Body of pancreas (tissue), 4 donors: ENCODE results near the gene DAPK1.

Source experiments
- POLR2A ChIP-seq, 3 donors: fragments of 450-650 bp; IDR thresholded peaks; one replicate each; pipeline ENCODE4 v1.6.1; 2016; ENCODE audit warnings: antibody characterized with exemption in 3 of 3, mild to moderate bottlenecking in 2 of 3
- TF ChIP-seq, protein P1 (sequence below), 7 experiments: fragments of 450-650 bp in 4 of 7; fragments of 200-600 bp in 3 of 7; sonication (generic) in 3 of 7; IDR thresholded peaks; one replicate each; pipeline ENCODE4 v1.5.1; 2016 to 2019; ENCODE audit warnings: antibody characterized with exemption in 7 of 7

DNA sequence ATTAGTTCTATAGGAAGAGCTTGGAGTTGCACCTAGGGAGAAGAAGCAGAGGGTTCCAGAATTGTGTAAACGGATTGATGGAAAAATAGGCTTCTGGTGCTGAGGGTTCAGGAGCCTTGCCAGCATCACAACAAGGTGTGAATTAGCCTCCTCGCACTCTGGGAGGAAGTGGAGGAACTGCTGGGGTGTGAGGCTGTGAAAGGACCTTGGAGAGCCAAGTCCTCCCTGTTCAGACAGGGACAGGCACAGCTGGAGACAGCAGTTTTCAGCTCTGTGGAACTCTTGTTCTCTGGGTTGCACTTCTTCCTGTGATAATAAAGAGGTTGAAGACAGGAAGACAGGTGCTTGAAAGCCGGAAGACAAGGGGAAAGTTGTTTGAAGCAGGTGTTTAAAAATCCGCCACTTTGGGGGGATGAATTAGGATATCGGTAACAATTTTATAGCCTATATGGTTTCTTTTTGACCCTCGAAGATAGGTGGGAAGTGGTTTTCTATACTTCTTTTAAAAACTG is 22.6 kb downstream of the DAPK1 start:
- no peak for TF ChIP-seq POLR2A (IDR thresholded peaks at IDR 0.05)
- TF ChIP-seq, protein P1, sequence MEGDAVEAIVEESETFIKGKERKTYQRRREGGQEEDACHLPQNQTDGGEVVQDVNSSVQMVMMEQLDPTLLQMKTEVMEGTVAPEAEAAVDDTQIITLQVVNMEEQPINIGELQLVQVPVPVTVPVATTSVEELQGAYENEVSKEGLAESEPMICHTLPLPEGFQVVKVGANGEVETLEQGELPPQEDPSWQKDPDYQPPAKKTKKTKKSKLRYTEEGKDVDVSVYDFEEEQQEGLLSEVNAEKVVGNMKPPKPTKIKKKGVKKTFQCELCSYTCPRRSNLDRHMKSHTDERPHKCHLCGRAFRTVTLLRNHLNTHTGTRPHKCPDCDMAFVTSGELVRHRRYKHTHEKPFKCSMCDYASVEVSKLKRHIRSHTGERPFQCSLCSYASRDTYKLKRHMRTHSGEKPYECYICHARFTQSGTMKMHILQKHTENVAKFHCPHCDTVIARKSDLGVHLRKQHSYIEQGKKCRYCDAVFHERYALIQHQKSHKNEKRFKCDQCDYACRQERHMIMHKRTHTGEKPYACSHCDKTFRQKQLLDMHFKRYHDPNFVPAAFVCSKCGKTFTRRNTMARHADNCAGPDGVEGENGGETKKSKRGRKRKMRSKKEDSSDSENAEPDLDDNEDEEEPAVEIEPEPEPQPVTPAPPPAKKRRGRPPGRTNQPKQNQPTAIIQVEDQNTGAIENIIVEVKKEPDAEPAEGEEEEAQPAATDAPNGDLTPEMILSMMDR (IDR thresholded peaks at IDR 0.05), result no peak
